H1 (cell line): ENCODE results near the gene CYREN. TPM values are rescaled to one million over a fixed set of nuclear protein-coding genes. Genes with fewer than 3 reads are reported as not detected.

Source experiments
- CTCF ChIA-PET: fragments of 300-600 bp; sonication (Branson Sonifier 250); formaldehyde crosslinking; loops from one replicate; lab custom pipeline; 2021; ENCODE audit not compliant: partially characterized antibody; lab: Charles Lee
- POLR2A ChIA-PET: fragments of 300-600 bp; sonication (Branson Sonifier 250); formaldehyde crosslinking; loops from one replicate; lab custom pipeline; 2021; ENCODE audit warnings: inconsistent platforms; ENCODE audit not compliant: partially characterized antibody; lab: Charles Lee
- DNase-seq, 2 experiments: peaks; one replicate each; pipeline versions ENCODE4 v3.0.0 to v3.0.0-alpha.2; 2010 to 2022; ENCODE audit warnings: low spot score in 2 of 2, low read depth in 1 of 2, mixed read lengths in 1 of 2
- FAIRE-seq: peaks from 2 replicates; lab custom pipeline; 2011; peaks lifted over from hg19 to GRCh38; lab: Jason Lieb, UNC
- H2AFZ ChIP-seq: 2 replicates; pipeline ENCODE4 v1.8.1; 2012; ENCODE audit warnings: low read length, inconsistent platforms
- H2AK5ac ChIP-seq: 2 replicates; pipeline ENCODE4 v1.6.1; 2013; ENCODE audit warnings: low read depth, low read length
- H2BK120ac ChIP-seq: replicated peaks from 2 replicates; pipeline ENCODE3; 2013; ENCODE audit warnings: low read depth, low read length, inconsistent platforms
- H2BK12ac ChIP-seq: 2 replicates; pipeline ENCODE4 v1.6.1; 2013; ENCODE audit warnings: low read depth, low read length
- H2BK15ac ChIP-seq: 2 replicates; pipeline ENCODE4 v1.6.1; 2013; ENCODE audit warnings: low read length
- H2BK20ac ChIP-seq: 2 replicates; pipeline ENCODE4 v1.6.1; 2013; ENCODE audit warnings: low read length
- H2BK5ac ChIP-seq: 2 replicates; pipeline ENCODE4 v1.6.1; 2013; ENCODE audit warnings: low read depth, low read length
- H3K14ac ChIP-seq: 2 replicates; pipeline ENCODE4 v1.6.1; 2013; ENCODE audit warnings: inconsistent platforms; ENCODE audit not compliant: insufficient read length
- H3K18ac ChIP-seq: 2 replicates; pipeline ENCODE4 v1.6.1; 2013; ENCODE audit warnings: low read length; ENCODE audit errors: extremely low read depth
- H3K23ac ChIP-seq: 2 replicates; pipeline ENCODE4 v1.6.1; 2013; ENCODE audit warnings: inconsistent platforms; ENCODE audit not compliant: insufficient read length
- H3K23me2 ChIP-seq: 2 replicates; pipeline ENCODE4 v1.6.1; 2013; ENCODE audit warnings: low read depth, low read length
- H3K27ac ChIP-seq: 2 replicates; pipeline ENCODE4 v1.6.1; 2011; ENCODE audit warnings: low read depth, low read length, inconsistent platforms
- H3K27me3 ChIP-seq, 4 experiments: replicated peaks in 1 of 4; 1 replicate in 1 of 4; 2 replicates in 3 of 4; pipeline versions ENCODE4 v1.6.1 to v1.8.1; 2011 to 2013; ENCODE audit warnings: low read length in 3 of 4, mild to moderate bottlenecking in 3 of 4, inconsistent platforms in 2 of 4, mixed read lengths in 2 of 4, moderate library complexity in 1 of 4; ENCODE audit not compliant: control insufficient read depth in 3 of 4, insufficient read depth in 3 of 4; ENCODE audit errors: extremely low read depth in 1 of 4
- H3K36me3 ChIP-seq, 4 experiments: 2 replicates each; pipeline versions ENCODE4 v1.6.1 to v1.8.1; 2011 to 2013; ENCODE audit warnings: mild to moderate bottlenecking in 4 of 4, low read length in 3 of 4, moderate library complexity in 2 of 4, control low read depth in 1 of 4, inconsistent platforms in 1 of 4; ENCODE audit not compliant: insufficient read depth in 4 of 4, control insufficient read depth in 2 of 4
- H3K4ac ChIP-seq: replicated peaks from 2 replicates; pipeline ENCODE3; 2013; ENCODE audit warnings: low read length, low read depth, mixed read lengths, inconsistent platforms; ENCODE audit not compliant: insufficient read length
- H3K4me1 ChIP-seq, 4 experiments: replicated peaks in 1 of 4; 1 replicate in 1 of 4; 2 replicates in 3 of 4; pipeline versions ENCODE4 v1.6.1 to v1.8.1; 2011 to 2013; ENCODE audit warnings: low read length in 3 of 4, inconsistent platforms in 2 of 4, mixed read lengths in 1 of 4; ENCODE audit not compliant: insufficient read depth in 4 of 4, control insufficient read depth in 3 of 4
- H3K4me2 ChIP-seq, 2 experiments: 2 replicates each; pipeline versions ENCODE4 v1.6.1 to v1.8.1; 2011 to 2013; ENCODE audit warnings: low read depth in 2 of 2, low read length in 2 of 2, control low read depth in 1 of 2, inconsistent platforms in 1 of 2, mild to moderate bottlenecking in 1 of 2; ENCODE audit not compliant: insufficient read depth in 1 of 2
- H3K4me3 ChIP-seq, 4 experiments: fragments of 200-600, 300-600 bp in 1 of 4; sonication (generic), shearing (Covaris generic), sonication (Bioruptor Twin) in 1 of 4; 2 replicates each; pipeline versions ENCODE4 v1.5.1 to v1.8.1; 2011 to 2016; ENCODE audit warnings: low read length in 4 of 4, low read depth in 3 of 4, control low read depth in 2 of 4, inconsistent platforms in 2 of 4, mild to moderate bottlenecking in 2 of 4, mixed read lengths in 1 of 4, moderate library complexity in 1 of 4; ENCODE audit not compliant: insufficient read depth in 2 of 4; ENCODE audit errors: extremely low read depth in 1 of 4
- H3K56ac ChIP-seq: replicated peaks from 2 replicates; pipeline ENCODE3; 2013; ENCODE audit warnings: low read depth, mild to moderate bottlenecking, mixed read lengths, low read length, inconsistent platforms; ENCODE audit not compliant: insufficient read length
- H3K79me1 ChIP-seq: 2 replicates; pipeline ENCODE4 v1.6.1; 2013; ENCODE audit warnings: low read depth, low read length, control low read depth
- H3K79me2 ChIP-seq, 2 experiments: 2 replicates each; pipeline versions ENCODE4 v1.6.1 to v1.8.1; 2012 to 2013; ENCODE audit warnings: low read length in 2 of 2, mild to moderate bottlenecking in 2 of 2, inconsistent platforms in 1 of 2; ENCODE audit not compliant: insufficient read depth in 2 of 2, control insufficient read depth in 1 of 2
- H3K9ac ChIP-seq, 4 experiments: replicated peaks in 1 of 4; 1 replicate in 1 of 4; 2 replicates in 3 of 4; pipeline versions ENCODE4 v1.6.1 to v1.8.1; 2011 to 2013; ENCODE audit warnings: low read depth in 3 of 4, low read length in 3 of 4, control low read depth in 2 of 4, mild to moderate bottlenecking in 2 of 4, moderate library complexity in 2 of 4, inconsistent platforms in 1 of 4; ENCODE audit errors: extremely low read depth in 1 of 4
- H3K9me3 ChIP-seq, 2 experiments: 2 replicates each; pipeline versions ENCODE4 v1.6.1 to v1.8.1; 2012 to 2013; ENCODE audit warnings: mild to moderate bottlenecking in 2 of 2, moderate library complexity in 2 of 2, control low read depth in 1 of 2, inconsistent platforms in 1 of 2, low read depth in 1 of 2, low read length in 1 of 2, mixed read lengths in 1 of 2; ENCODE audit not compliant: insufficient read depth in 2 of 2
- H4K20me1 ChIP-seq, 2 experiments: replicated peaks in 1 of 2; 2 replicates each; pipeline versions ENCODE3 to v1.8.1; 2011 to 2013; ENCODE audit warnings: inconsistent platforms in 2 of 2, low read length in 2 of 2, mild to moderate bottlenecking in 1 of 2; ENCODE audit not compliant: insufficient read depth in 2 of 2, control insufficient read depth in 1 of 2
- H4K5ac ChIP-seq: 2 replicates; pipeline ENCODE4 v1.6.1; 2013; ENCODE audit warnings: low read length, low read depth, mixed read lengths, inconsistent platforms; ENCODE audit not compliant: insufficient read length
- H4K8ac ChIP-seq: 2 replicates; pipeline ENCODE4 v1.8.0; 2013; ENCODE audit warnings: mild to moderate bottlenecking, moderate library complexity, low read length, inconsistent platforms; ENCODE audit not compliant: insufficient read depth; ENCODE audit errors: extremely low read depth
- H4K91ac ChIP-seq: replicated peaks from 2 replicates; pipeline ENCODE3; 2013; ENCODE audit warnings: low read length, mixed read lengths, inconsistent platforms; ENCODE audit not compliant: insufficient read length
- CHD1 ChIP-seq: IDR thresholded peaks from 2 replicates; pipeline ENCODE4 v1.6.1; 2012; ENCODE audit warnings: low read depth, low read length, improper control_type of control experiment
- EZH2 ChIP-seq: fragments of 200-600 bp; sonication (generic); IDR thresholded peaks from 2 replicates; pipeline ENCODE4 v1.7.1; 2012; ENCODE audit warnings: low read depth, mild to moderate bottlenecking, moderate library complexity, low read length, inconsistent platforms; ENCODE audit not compliant: severe bottlenecking
- KDM4A ChIP-seq: IDR thresholded peaks from one replicate; pipeline ENCODE4 v1.7.1; 2012; ENCODE audit warnings: low read depth, mild to moderate bottlenecking, moderate library complexity, low read length, inconsistent platforms; ENCODE audit not compliant: severe bottlenecking
- RFX5 ChIP-seq: IDR thresholded peaks from 2 replicates; pipeline ENCODE4 v1.6.1; 2011; ENCODE audit warnings: low read depth, low read length, improper control_type of control experiment, borderline replicate concordance
- SIRT6 ChIP-seq: IDR thresholded peaks from one replicate; pipeline ENCODE4 v1.7.1; 2012; ENCODE audit warnings: low read length, inconsistent platforms
- SP2 ChIP-seq: IDR thresholded peaks from 2 replicates; pipeline ENCODE4 v1.6.1; 2012; ENCODE audit warnings: mild to moderate bottlenecking, low read length, inconsistent platforms
- TEAD4 ChIP-seq: IDR thresholded peaks from 2 replicates; pipeline ENCODE4 v1.6.1; 2012; ENCODE audit warnings: low read depth, low read length, inconsistent platforms, mixed read lengths
- WGBS, 2 experiments: shearing (Covaris generic) in 1 of 2; methylation state at CpG; one replicate each; pipeline versions ENCODE4 v1.1.6 to v1.1.7; 2013 to 2015; ENCODE audit warnings: low lambda C conversion rate in 2 of 2, mixed read lengths in 2 of 2, inconsistent platforms in 1 of 2, low coverage in 1 of 2, missing lambda C conversion rate in 1 of 2; ENCODE audit not compliant: insufficient replicate concordance in 2 of 2, insufficient coverage in 1 of 2, insufficient read length in 1 of 2; ENCODE audit errors: extremely low coverage in 1 of 2, missing lambda C conversion rate in 1 of 2; 5-methylcytosine and 5-hydroxymethylcytosine counted together
- polyA plus RNA-seq, 7 experiments: library from polyadenylated mRNA; depleted of rRNA in 3 of 7; stranded (reverse) in 5 of 7; unstranded in 2 of 7; fragments of >200 nt in 5 of 7; fragments of 200-250 nt in 2 of 7; gene quantifications; 1 replicate in 5 of 7; 2 replicates in 1 of 7; 4 replicates in 1 of 7; pipeline versions ENCODE4 v1.2.1 to v1.2.3, GENCODE V29; 2011 to 2013; ENCODE audit warnings: missing spikeins in 2 of 7, mixed read lengths in 2 of 7
- total RNA-seq: library from RNA; stranded (reverse); fragmentation: NEBNext Ultra II Directional; extraction: Animal tissue kit (Norgen Biotek cat#: 25700); gene quantifications from 2 replicates; pipeline ENCODE4 v1.2.1, GENCODE V29; 2021

Gene CYREN
- total and polyA plus RNA-seq, 2 of the 8 experiments (the other 6 are each of a cell fraction or from before 2014, with no cell fraction given) = 25.1 to 46.2 TPM

GRCh38 chr7:135204341-135204749, 33.8 kb upstream of the CYREN start:
- H3K79me2 ChIP-seq = no peaks in the 10 kb centered on the region
- H3K14ac ChIP-seq = no peak overlapping the region
- H2BK5ac ChIP-seq = no peak overlapping the region
- FAIRE-seq = no peak
- WGBS, 2 experiments = 86% methylated on average over 6 of the region's 6 CpGs; no CpG with 5 or more reads in 1 of the 2 experiments
- no peak overlapping the region for H3K23ac ChIP-seq
- no peaks in the 10 kb centered on the region; the same call in 1 of the 2 replicates for H3K79me1 ChIP-seq
- no peak overlapping the region for H4K5ac ChIP-seq
- H3K4me1 ChIP-seq = peaks cover 0 to 4% (median 2%) of the 10 kb centered on the region in 4 experiments; a peak in 3 of 7 replicates
- no peak overlapping the region for H2BK15ac ChIP-seq
- peaks cover 0 to 1% of the 10 kb centered on the region in 2 experiments for H4K20me1 ChIP-seq
- no peak overlapping the region for H3K4me3 ChIP-seq
- no peak overlapping the region for H4K91ac ChIP-seq
- H3K56ac ChIP-seq = no peak overlapping the region
- DNase-seq = no peak
- no peaks in the 10 kb centered on the region for H3K9me3 ChIP-seq
- CTCF ChIA-PET = interaction anchor here (0.7 to 2.4 kb wide), 3 partner anchors 35 to 199 kb away, joined by 3 to 7 read pairs (median 3); no protein-coding TSS in a partner anchor
- no peak overlapping the region for H4K8ac ChIP-seq
- no peak overlapping the region for H3K4ac ChIP-seq
- H3K9ac ChIP-seq = no peak overlapping the region
- no peak overlapping the region for H2AFZ ChIP-seq
- H2AK5ac ChIP-seq = no peak overlapping the region
- POLR2A ChIA-PET = no interaction called here
- no peaks in the 10 kb centered on the region for H3K27me3 ChIP-seq
- H3K23me2 ChIP-seq = no peaks in the 10 kb centered on the region
- TF ChIP-seq SIRT6 (no peak), EZH2 (no peak), TEAD4 (no peak), RFX5 (no peak), KDM4A (no peak), SP2 (no peak), CHD1 (no peak)
- H3K4me2 ChIP-seq = no peak overlapping the region
- H3K27ac ChIP-seq = no peak overlapping the region
- peaks cover 0 to 3% (median 0%) of the 10 kb centered on the region in 4 experiments; a peak in 1 of 8 replicates for H3K36me3 ChIP-seq
- H2BK120ac ChIP-seq = no peak overlapping the region
- no peak overlapping the region for H3K18ac ChIP-seq
- no peak overlapping the region for H2BK20ac ChIP-seq
- H2BK12ac ChIP-seq = no peak overlapping the region
